HG02884 (cell line): ENCODE results near the gene PSPH.
"Not testable (repeated sequence)": the region's sequence is repeated elsewhere in the genome, so short reads cannot be mapped to it uniquely, and the experiment has no call there.

Source experiments
- ATAC-seq: cut with Tn5 transposase; IDR thresholded peaks from one replicate; pipeline ENCODE4 v1.9.1; 2021; ENCODE audit warnings: mild to moderate bottlenecking, moderate library complexity; ENCODE audit not compliant: unreplicated experiment

The PSPH gene

GRCh38 chr7:56051339-56052191 is at the start of gene PSPH, which contains the start of gene CCT6A:
Gene PSPH, minus strand, starts transcription at chr7:56051444. Its CDS starts 30,232 bp downstream, at chr7:56021212.
Gene CCT6A, plus strand, starts transcription at chr7:56051765. Its CDS starts 84 bp downstream, at chr7:56051849.
- ATAC-seq: peak; percentile 89

GRCh38 chr7:56099653-56100052 is 48.4 kb upstream of the PSPH start:
- ATAC-seq: no peak

GRCh38 chr7:56098187-56099008 is 47.2 kb upstream of the PSPH start:
- ATAC-seq: not testable (repeated sequence)

- ATAC-seq: no peak
Measured at GRCh38 chr7:56097700-56098099, 46.5 kb upstream of the PSPH start.

- no peak for ATAC-seq
Measured at GRCh38 chr7:56092789-56093531, 41.7 kb upstream of the PSPH start, which contains the start of gene PHKG1. Gene PHKG1, minus strand, starts transcription at chr7:56092952. Its CDS starts 4,011 bp downstream, at chr7:56088941.

GRCh38 chr7:56092388-56092787 is 41.1 kb upstream of the PSPH start:
- not testable (repeated sequence) for ATAC-seq

GRCh38 chr7:56091591-56091990 is 40.3 kb upstream of the PSPH start:
- ATAC-seq: no peak

- ATAC-seq: no peak
Measured at GRCh38 chr7:56087445-56087844, 36.2 kb upstream of the PSPH start.

GRCh38 chr7:56086761-56087160 is 35.5 kb upstream of the PSPH start:
- no peak for ATAC-seq

GRCh38 chr7:56083150-56083785 is 32.0 kb upstream of the PSPH start:
- no peak for ATAC-seq

- no peak for ATAC-seq
Measured at GRCh38 chr7:56081626-56082340, 30.5 kb upstream of the PSPH start.

- ATAC-seq: not testable (repeated sequence)
Measured at GRCh38 chr7:56080726-56081435, 29.6 kb upstream of the PSPH start.

- no peak for ATAC-seq
Measured at GRCh38 chr7:56079450-56080185, 28.4 kb upstream of the PSPH start.

GRCh38 chr7:56078196-56078595 is 27.0 kb upstream of the PSPH start:
- no peak for ATAC-seq

GRCh38 chr7:56077681-56078080 is 26.4 kb upstream of the PSPH start:
- ATAC-seq: no peak

- ATAC-seq: peak; percentile 86
Measured at GRCh38 chr7:56074371-56074791, 23.1 kb upstream of the PSPH start.

- ATAC-seq: not testable (repeated sequence)
Measured at GRCh38 chr7:56066376-56066775, 15.1 kb upstream of the PSPH start.

GRCh38 chr7:56063882-56064625 is 12.8 kb upstream of the PSPH start, which contains the start of gene SUMF2:
Gene SUMF2, plus strand, starts transcription at chr7:56064286. Its CDS starts 26 bp downstream, at chr7:56064312.
- peak; percentile 66 for ATAC-seq
